Right lobe of liver (tissue), 4 donors: Measurements from ENCODE around the gene ZNF3.

ENCODE experiments used
- CTCF ChIP-seq, 4 donors: fragments of 200-600 bp in 3 of 4; fragments of 450-650 bp in 1 of 4; IDR thresholded peaks; one replicate each; pipeline versions ENCODE4 v1.5.1 to v1.8.0; 2016 to 2022; ENCODE audit warnings: antibody characterized with exemption in 4 of 4, mild to moderate bottlenecking in 2 of 4
- POLR2A ChIP-seq: fragments of 450-650 bp; IDR thresholded peaks from one replicate; pipeline ENCODE4 v1.6.1; 2017; ENCODE audit warnings: antibody characterized with exemption, mild to moderate bottlenecking
- donor health status: DM: no; HTN: no; CAD: no.
- donor health status: DM: no; HTN: no; CAD: no.
- donor health status: DM: no; HTN: yes; CAD: no.

- TF ChIP-seq CTCF (IDR thresholded peaks at IDR 0.05): no peak
- no peak for TF ChIP-seq POLR2A
Observed at GRCh38 chr7:100064162-100064561, 17.4 kb downstream of the ZNF3 start.
